22Rv1 (cell line): ENCODE data around the gene TIE1.
A peak's percentile ranks its signal among the peaks of the same experiment; 100 is the strongest.

ENCODE experiments used
- H3K27ac ChIP-seq: fragments of 450-650 bp; 2 replicates; pipeline ENCODE4 v1.5.1; 2017
- ZFX ChIP-seq: fragments of 450-650 bp; IDR thresholded peaks from 2 replicates; pipeline ENCODE4 v1.6.1; 2017; ENCODE audit warnings: antibody characterized with exemption, borderline replicate concordance
- TF ChIP-seq, protein P1 (sequence below): fragments of 450-650 bp; IDR thresholded peaks from 2 replicates; pipeline ENCODE4 v1.5.1; 2017; ENCODE audit warnings: mild to moderate bottlenecking

Gene TIE1

DNA sequence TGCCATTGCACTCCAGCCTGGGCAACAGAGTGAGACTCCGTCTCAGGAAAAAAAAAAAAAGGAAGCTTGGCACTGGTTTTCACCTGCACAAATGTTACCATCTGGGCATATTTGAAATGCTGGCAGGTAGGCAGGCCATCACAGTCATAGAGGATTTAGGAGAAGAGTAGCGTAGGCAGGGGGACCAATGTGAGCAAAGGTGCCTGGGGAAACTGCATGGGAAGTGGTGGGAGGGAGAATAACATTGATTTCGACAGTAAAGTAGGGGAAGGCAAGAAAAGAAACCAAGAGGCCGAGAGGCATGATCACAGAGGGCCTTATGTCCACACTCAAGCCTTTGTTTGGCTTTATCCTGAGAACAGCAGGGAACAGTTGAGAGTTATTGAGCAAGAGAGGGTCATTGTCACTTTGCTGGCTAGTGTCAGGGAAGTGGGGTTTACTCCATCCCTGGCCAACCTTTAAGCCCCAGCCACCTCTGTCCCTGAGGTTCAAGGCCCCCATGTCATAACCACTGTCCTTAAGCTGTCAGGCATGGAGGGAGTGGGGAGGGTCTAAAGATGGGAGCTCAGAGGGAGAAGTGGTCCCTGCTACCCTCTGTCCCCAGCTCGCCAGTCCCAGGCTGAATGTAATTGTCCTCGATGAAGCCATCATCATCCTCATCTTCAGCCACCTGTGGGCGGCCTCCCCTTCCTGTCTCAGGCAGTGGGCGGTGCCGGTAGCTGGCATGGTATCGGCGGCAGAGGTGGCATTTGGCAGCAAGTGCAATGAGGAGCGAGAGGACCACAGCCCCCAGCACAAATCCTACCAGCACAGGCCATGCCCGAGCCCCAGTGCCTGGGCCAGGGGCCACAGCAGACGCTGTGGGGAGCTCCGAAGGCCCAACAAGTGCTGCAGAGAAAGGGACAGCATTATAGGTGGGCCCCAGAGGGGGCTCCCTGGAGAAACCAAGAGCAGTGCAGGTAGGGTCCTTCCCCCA lies 18.3 kb upstream of the TIE1 start:
- TF ChIP-seq, protein P1, sequence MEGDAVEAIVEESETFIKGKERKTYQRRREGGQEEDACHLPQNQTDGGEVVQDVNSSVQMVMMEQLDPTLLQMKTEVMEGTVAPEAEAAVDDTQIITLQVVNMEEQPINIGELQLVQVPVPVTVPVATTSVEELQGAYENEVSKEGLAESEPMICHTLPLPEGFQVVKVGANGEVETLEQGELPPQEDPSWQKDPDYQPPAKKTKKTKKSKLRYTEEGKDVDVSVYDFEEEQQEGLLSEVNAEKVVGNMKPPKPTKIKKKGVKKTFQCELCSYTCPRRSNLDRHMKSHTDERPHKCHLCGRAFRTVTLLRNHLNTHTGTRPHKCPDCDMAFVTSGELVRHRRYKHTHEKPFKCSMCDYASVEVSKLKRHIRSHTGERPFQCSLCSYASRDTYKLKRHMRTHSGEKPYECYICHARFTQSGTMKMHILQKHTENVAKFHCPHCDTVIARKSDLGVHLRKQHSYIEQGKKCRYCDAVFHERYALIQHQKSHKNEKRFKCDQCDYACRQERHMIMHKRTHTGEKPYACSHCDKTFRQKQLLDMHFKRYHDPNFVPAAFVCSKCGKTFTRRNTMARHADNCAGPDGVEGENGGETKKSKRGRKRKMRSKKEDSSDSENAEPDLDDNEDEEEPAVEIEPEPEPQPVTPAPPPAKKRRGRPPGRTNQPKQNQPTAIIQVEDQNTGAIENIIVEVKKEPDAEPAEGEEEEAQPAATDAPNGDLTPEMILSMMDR = no peak
- no peak for TF ChIP-seq ZFX
- H3K27ac ChIP-seq = no peak overlapping the region

DNA sequence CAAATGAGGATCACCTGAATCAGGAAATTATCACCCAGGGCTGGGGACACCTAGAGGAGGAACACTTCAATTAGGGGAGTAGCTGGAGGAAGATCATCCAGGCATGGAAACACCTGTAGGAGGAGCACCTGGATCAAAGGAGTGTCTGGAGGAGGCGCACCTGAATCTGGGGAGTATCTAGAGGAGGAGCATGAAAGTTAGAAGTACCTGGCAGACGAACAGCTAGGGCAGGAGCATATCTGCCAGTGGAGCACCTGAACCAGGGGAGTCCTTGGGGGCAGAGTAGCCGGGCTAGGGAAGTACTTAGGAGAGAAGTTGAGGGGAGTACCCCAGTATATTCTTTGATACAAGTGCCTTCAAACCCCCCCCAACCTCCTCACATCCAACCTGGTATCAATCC lies 16.7 kb upstream of the TIE1 start:
- H3K27ac ChIP-seq = no peak overlapping the region

DNA sequence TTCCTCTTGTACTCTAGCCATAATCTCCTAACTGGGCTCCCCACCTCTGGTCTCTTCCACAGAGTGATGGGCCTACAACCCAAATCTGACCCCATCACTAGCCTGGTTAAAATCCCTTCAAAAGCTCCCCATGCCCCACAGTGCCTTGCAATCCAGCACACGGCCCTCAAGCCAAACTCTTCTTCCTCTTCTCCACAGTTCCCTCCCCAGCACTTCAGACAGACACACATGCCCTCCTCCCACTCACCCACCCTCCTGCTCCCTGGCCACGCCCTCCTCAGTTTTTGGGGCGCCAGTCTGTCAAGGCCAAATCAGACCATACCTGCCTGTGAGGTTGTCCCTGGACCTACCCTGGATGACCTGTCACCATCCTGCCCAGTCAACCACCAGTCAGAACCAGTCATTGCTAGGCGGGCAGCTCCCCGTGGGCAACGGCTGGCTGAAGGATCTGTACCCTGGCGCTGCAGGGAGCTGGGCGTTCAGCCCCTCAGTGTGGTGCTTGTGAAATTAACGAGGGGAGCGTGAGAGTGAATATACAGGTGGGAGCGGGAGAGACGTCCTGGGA lies 16.2 kb upstream of the TIE1 start:
- TF ChIP-seq, protein P1 = no peak
- no peak for TF ChIP-seq ZFX
- peak overlapping the region; percentile 58 for H3K27ac ChIP-seq

More for the DNA sequence above, 16.7 kb upstream of the TIE1 start:
- TF ChIP-seq, protein P1 = no peak
- no peak for TF ChIP-seq ZFX

DNA sequence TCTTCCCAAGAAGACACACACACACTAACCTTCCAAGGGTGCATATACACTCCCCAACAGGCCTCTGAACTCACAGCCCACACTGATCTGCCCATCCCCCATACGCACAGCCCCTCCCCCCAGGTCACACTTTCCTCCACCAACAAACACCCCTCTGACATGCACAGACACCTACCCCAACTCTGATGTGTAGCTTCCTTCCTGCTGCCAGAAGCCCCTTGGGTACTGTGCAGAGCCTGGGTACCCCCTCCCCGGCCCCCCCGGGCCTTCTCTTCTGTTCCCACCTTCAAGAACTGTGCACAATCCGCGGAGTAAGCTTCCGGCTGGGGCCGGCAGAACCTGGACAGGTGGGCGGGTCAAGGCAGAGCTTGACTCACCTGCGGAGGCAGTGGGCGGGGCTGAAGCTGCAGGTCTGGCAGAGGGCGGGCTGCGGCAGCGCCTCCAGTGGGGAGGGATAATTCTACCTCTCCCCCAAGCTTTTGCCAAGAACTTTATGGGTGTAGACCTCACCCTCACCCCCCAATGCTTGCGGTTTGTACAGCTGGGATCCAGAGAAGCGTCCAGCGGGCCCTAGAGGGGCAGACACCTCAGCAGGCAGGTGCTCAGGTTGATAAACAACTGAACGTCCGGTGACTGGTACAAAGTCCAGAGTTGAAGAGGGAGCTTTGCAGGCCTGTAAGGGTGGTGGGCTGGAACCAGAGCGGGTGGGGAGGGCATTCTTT lies 15.4 kb upstream of the TIE1 start, which contains the start of gene C1orf210:
TSS of gene C1orf210 (minus strand) at position 313 of the 722 bp plus-strand sequence. CDS start 2,311 bp downstream, outside the sequence.
- H3K27ac ChIP-seq = peak within 1 kb of the TSS; percentile 58
- no peak for TF ChIP-seq ZFX
- TF ChIP-seq, protein P1 = peak; percentile 84

DNA sequence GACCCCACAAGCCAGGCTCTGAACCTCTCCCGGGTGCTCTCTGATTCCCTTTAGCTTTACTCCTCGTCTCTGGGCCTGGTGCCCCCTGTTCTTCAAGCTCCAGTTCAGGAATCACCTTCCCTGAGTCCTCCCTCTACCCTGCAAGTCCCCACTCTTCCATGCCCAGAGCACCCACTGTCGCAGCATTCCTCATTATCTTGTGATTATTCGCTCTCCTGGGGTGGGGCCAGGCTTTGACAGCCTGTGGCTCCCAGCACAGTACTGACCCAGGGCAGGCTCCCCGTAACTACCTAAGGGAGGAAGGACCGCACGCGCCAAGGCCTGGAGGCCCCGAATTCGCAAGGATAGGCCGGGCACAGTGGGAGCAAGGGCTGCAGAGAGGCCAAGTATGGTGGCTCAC lies 14.7 kb upstream of the TIE1 start:
- TF ChIP-seq, protein P1 = no peak
- no peak for TF ChIP-seq ZFX

DNA sequence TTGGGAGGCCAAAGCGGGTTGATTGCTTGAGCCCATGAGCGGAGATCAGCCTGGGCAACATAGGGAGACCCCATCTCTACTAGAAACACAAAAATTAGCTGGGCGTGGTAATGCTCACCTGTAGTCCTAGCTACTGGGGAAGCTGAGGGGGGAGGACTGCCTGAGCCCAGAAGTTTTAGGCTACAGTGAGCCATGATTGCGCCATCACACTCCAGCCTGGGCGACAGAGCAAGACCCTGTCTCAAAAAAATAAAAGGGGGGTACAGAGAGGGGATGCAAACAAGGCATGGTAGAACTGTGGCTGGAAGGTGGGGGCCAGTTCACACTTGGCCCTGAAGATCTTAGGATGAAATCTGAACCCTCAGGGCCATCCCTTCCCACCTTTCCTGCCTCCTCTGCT lies 14.2 kb upstream of the TIE1 start:
- TF ChIP-seq, protein P1 = no peak
- TF ChIP-seq ZFX = no peak
- no peak overlapping the region for H3K27ac ChIP-seq

More for the DNA sequence above, 14.7 kb upstream of the TIE1 start:
- H3K27ac ChIP-seq = peak overlapping the region; percentile 58
